Neural crest cell (in vitro differentiated cells): ENCODE data around the gene ARMS2. TPM values are rescaled to one million over a fixed set of nuclear protein-coding genes. Genes with fewer than 3 reads are reported as not detected.

ENCODE experiments used
- DNase-seq: peaks from one replicate; pipeline ENCODE4 v3.0.0; 2021; ENCODE audit warnings: low read depth, mixed read lengths, low spot score
- H3K27ac Mint-ChIP-seq: one replicate; pipeline ENCODE4 v1.8.0; 2021; ENCODE audit warnings: mild to moderate bottlenecking, mixed read lengths; ENCODE audit not compliant: unreplicated experiment
- H3K27me3 Mint-ChIP-seq: 2 replicates; pipeline ENCODE4 v1.8.0; 2021; ENCODE audit warnings: low read depth, mild to moderate bottlenecking, mixed read lengths
- H3K36me3 Mint-ChIP-seq: 2 replicates; pipeline ENCODE4 v1.8.0; 2021; ENCODE audit warnings: low read depth, mild to moderate bottlenecking, mixed read lengths
- H3K4me1 Mint-ChIP-seq: 2 replicates; pipeline ENCODE4 v1.8.0; 2021; ENCODE audit warnings: mixed read lengths
- H3K4me3 Mint-ChIP-seq: one replicate; pipeline ENCODE4 v1.8.0; 2021; ENCODE audit warnings: mild to moderate bottlenecking, mixed read lengths
- H3K9me3 Mint-ChIP-seq: 2 replicates; pipeline ENCODE4 v1.8.0; 2021; ENCODE audit warnings: mixed read lengths
- total RNA-seq: library from RNA; stranded (reverse); gene quantifications from 2 replicates; pipeline ENCODE4 v1.2.1, GENCODE V29; 2021
- TF ChIP-seq, protein P1 (sequence below): fragments of 200-600 bp; sonication (generic); conservative IDR thresholded peaks from 2 replicates; pipeline ENCODE4 v1.5.0; 2021; ENCODE audit warnings: antibody characterized with exemption, mild to moderate bottlenecking

Gene ARMS2
- total RNA-seq, 1 donor from 2014 or later, result not detected

DNA sequence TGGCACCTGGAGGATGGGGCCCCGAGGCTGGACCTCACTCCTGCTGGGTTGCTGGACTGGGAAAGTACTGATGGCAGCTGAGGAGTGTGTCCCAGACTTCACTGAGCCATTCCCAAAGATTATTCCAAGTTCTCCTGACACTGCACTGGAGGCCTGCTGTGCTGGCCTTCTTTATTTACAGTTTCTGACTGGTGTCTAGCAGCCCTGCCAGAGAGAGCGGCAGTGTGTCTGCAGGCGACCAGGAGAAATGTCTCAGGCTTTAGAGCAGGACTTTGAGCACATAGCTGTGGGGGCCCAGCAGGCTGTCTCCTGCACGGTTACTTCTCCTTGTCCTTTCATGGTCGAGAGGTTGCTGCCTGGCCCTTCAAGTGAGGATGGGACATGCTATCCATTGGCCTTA, 23.0 kb downstream of the ARMS2 start:
- H3K27me3 Mint-ChIP-seq, result no peaks in the 10 kb centered on the region
- H3K27ac Mint-ChIP-seq, result no peak overlapping the region
- H3K4me1 Mint-ChIP-seq, result peaks cover 22% of the 10 kb centered on the region
- TF ChIP-seq, protein P1, sequence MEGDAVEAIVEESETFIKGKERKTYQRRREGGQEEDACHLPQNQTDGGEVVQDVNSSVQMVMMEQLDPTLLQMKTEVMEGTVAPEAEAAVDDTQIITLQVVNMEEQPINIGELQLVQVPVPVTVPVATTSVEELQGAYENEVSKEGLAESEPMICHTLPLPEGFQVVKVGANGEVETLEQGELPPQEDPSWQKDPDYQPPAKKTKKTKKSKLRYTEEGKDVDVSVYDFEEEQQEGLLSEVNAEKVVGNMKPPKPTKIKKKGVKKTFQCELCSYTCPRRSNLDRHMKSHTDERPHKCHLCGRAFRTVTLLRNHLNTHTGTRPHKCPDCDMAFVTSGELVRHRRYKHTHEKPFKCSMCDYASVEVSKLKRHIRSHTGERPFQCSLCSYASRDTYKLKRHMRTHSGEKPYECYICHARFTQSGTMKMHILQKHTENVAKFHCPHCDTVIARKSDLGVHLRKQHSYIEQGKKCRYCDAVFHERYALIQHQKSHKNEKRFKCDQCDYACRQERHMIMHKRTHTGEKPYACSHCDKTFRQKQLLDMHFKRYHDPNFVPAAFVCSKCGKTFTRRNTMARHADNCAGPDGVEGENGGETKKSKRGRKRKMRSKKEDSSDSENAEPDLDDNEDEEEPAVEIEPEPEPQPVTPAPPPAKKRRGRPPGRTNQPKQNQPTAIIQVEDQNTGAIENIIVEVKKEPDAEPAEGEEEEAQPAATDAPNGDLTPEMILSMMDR, result no peak
- no peak overlapping the region for H3K4me3 Mint-ChIP-seq
- peaks cover 2% of the 10 kb centered on the region for H3K9me3 Mint-ChIP-seq
- DNase-seq, result no peak
- no peaks in the 10 kb centered on the region for H3K36me3 Mint-ChIP-seq

DNA sequence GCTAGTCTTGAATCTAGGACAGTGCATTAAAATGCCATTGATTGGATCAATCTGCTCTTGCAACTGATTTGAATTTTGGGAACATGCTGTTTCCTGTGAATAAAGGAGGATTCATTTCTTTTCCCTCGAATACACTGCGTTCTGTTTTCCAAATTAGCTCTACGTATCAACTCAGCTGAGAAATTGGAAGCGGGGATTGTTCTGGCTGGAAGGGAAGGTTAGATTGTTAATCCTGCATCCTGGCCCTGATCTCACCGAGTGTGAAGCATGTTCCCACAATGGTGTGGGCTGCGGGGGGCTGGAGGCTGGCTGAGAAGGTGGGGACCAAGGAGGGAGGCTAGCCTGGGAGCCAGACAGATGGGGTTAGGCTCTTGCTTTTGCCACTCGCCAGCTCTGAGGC, 24.5 kb downstream of the ARMS2 start:
- H3K36me3 Mint-ChIP-seq, result no peaks in the 10 kb centered on the region
- TF ChIP-seq, protein P1, result no peak
- peaks cover 22% of the 10 kb centered on the region for H3K4me1 Mint-ChIP-seq
- H3K9me3 Mint-ChIP-seq, result peaks cover 2% of the 10 kb centered on the region
- no peak overlapping the region for H3K27ac Mint-ChIP-seq
- no peaks in the 10 kb centered on the region for H3K27me3 Mint-ChIP-seq
- DNase-seq, result no peak
- H3K4me3 Mint-ChIP-seq, result no peak overlapping the region

DNA sequence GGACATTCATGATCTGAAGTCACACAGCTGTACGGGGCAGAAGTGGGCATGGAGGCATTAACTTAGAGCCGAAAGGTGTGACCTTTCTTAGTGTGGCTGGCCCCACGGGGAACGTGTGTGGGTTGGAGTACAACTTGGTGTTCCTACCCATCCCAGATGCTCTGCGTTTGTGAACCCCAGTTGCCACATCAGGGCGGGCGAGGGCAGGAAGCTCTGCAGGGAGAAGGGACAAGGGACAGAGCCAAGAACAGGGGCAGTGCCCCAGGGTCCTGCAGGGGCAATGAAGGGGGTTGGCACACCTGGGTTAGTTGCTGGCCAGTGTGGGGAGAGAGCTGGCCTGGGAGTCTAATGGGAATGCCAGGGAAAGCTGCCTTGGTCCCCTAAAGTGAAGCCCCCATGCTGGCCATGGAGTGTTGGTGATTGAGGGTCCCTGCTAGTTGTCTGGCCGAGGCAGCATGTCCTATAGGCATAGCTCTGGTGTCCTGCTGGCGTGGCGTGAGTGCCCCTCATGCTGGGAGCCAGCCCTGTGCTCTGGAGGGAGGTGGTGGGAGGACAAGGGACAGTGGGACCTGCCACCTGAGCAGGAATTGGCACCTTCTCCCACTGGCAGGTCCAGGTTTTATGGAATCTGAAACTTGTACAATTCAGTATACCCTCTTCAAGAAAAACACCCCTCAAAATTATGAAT, 25.8 kb downstream of the ARMS2 start:
- TF ChIP-seq, protein P1, result no peak
- no peak for DNase-seq
- H3K4me1 Mint-ChIP-seq, result peaks cover 11% of the 10 kb centered on the region
- H3K36me3 Mint-ChIP-seq, result no peaks in the 10 kb centered on the region
- no peak overlapping the region for H3K27ac Mint-ChIP-seq
- H3K9me3 Mint-ChIP-seq, result peaks cover 2% of the 10 kb centered on the region
- H3K4me3 Mint-ChIP-seq, result no peak overlapping the region
- no peaks in the 10 kb centered on the region for H3K27me3 Mint-ChIP-seq

DNA sequence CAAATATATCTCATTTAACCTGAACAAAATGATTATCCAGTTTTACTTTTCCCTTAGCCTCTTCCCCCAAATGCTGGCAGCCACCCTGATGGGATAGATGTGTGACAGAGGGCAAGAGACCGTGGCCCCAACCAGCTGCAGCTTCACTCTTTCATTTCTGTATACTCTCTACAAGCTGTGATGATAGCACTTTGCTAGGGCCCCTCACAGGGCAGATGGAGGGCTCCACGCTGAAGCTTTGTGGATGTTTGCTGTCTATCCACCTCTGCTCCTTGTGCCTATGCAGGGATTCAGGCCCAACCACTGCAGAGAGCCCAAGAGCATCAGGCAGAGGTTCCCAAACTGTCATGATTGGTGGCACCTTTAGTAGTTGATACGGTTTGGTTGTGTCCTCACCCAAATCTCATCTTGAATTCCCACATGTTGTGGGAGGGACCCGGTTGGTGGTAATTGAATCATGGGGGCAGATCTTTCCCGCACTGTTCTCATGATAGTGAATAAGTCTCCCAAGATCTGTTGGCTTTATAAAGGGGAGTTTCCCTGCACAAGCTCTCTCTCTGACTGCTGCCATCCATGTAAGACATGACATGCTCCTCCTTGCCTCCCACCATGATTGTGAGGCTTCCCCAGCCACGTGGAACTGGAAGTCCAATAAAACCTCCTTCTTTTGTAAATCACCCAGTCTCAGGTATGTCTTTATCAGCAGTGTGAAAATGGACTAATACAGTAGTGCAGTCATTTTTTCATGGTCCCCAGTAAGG, 27.0 kb downstream of the ARMS2 start:
- no peak overlapping the region for H3K27ac Mint-ChIP-seq
- peaks cover 10% of the 10 kb centered on the region for H3K4me1 Mint-ChIP-seq
- no peaks in the 10 kb centered on the region for H3K27me3 Mint-ChIP-seq
- peaks cover 2% of the 10 kb centered on the region for H3K9me3 Mint-ChIP-seq
- no peak overlapping the region for H3K4me3 Mint-ChIP-seq
- no peaks in the 10 kb centered on the region for H3K36me3 Mint-ChIP-seq
- DNase-seq, result no peak
- TF ChIP-seq, protein P1, result no peak

DNA sequence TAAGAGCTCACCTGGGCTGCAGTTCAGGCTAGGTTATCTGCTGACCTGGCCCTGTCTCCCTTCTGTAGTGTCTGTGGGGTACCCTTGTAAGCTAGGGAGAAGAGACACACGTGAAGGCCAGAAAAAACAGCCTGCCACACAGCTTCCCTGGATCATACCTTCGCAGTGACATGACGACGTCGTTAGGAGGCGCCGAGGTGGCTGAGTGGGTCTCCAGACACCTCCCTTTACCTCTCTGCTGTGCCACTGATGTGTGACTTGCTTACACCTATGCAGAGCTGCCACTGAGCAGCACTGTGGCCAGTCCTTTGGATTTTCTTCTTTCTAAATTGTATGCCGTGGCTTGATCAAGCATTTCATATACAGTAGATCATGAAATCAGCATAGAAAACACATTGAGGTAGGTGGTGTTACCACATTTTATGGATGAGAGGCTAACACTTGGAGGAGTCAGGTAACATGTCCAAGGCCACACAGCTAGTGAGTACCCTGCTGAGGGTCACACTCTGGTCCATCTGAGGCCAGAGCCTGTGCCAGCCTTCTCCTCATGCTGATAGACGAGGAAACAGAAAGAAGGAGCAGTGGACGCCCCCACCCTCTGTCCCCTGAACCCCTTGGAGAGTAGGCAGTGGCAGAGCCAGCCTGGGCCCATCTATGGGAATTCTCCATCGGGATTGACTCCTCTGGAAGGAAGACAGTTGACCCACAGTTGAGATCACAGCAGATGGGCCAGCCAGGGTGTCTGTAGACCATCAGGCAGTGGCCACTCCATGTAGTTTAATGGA, 30.0 kb downstream of the ARMS2 start:
- H3K4me1 Mint-ChIP-seq, result peaks cover 16% of the 10 kb centered on the region
- DNase-seq, result no peak
- no peaks in the 10 kb centered on the region for H3K36me3 Mint-ChIP-seq
- H3K27ac Mint-ChIP-seq, result no peak overlapping the region
- H3K9me3 Mint-ChIP-seq, result peaks cover 2% of the 10 kb centered on the region
- H3K27me3 Mint-ChIP-seq, result no peaks in the 10 kb centered on the region
- TF ChIP-seq, protein P1, result no peak
- H3K4me3 Mint-ChIP-seq, result no peak overlapping the region
